Muscle layer of duodenum (tissue), 2 donors: ENCODE data around the gene IRS2.

ENCODE experiments used
- H3K27ac ChIP-seq: one replicate; pipeline ENCODE4 v1.7.0; 2013; ENCODE audit warnings: mild to moderate bottlenecking, low read length
- H3K27me3 ChIP-seq: one replicate; pipeline ENCODE4 v1.7.0; 2013; ENCODE audit warnings: low read depth, mild to moderate bottlenecking, control low read depth, low read length
- H3K36me3 ChIP-seq, 2 donors: one replicate each; pipeline ENCODE4 v1.7.0; 2013; ENCODE audit warnings: low read length in 2 of 2, control low read depth in 1 of 2, mild to moderate bottlenecking in 1 of 2; ENCODE audit not compliant: insufficient read depth in 2 of 2, control insufficient read depth in 1 of 2
- H3K4me1 ChIP-seq, 2 donors: one replicate each; pipeline ENCODE4 v1.7.0; 2013; ENCODE audit warnings: low read length in 2 of 2, mild to moderate bottlenecking in 2 of 2, control low read depth in 1 of 2, moderate library complexity in 1 of 2; ENCODE audit not compliant: insufficient read depth in 2 of 2, control insufficient read depth in 1 of 2
- H3K4me3 ChIP-seq, 2 donors: one replicate each; pipeline ENCODE4 v1.7.0; 2013; ENCODE audit warnings: low read length in 2 of 2, low read depth in 1 of 2, mild to moderate bottlenecking in 1 of 2
- H3K9me3 ChIP-seq, 2 donors: one replicate each; pipeline ENCODE4 v1.7.0; 2013; ENCODE audit warnings: low read length in 2 of 2, control low read depth in 1 of 2, mild to moderate bottlenecking in 1 of 2; ENCODE audit not compliant: control insufficient read depth in 1 of 2
- donor health status: healthy.

Gene IRS2

GRCh38 chr13:109764470-109765291 is 21.7 kb downstream of the IRS2 start:
- Histone ChIP-seq H3K4me3 (no peak overlapping the region), H3K4me1 (peaks cover 0 to 21% of the 10 kb centered on the region in 2 donors), H3K36me3 (no peaks in the 10 kb centered on the region), H3K27ac (no peak overlapping the region), H3K27me3 (no peaks in the 10 kb centered on the region), H3K9me3 (no peaks in the 10 kb centered on the region)

DNA sequence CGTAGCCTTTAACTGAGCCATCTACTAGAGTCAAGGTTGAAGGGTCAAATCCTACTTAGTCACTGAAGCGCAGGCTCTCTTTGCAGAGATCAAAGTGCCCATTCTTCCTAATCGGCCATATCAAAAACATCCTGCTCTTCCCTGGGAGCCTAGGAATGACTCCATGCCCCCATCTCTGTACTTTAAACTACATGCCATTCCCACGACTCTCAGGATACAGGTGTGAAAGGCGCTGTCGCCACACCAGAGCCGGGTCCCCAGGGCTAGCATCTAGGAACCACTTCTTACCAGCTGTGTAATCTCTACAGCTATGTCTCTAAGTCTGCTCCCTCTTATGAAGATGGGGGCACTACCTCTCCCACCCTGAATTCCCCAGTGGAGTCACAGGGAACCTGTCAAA is 22.3 kb downstream of the IRS2 start:
- peaks cover 0 to 21% of the 10 kb centered on the region in 2 donors for H3K4me1 ChIP-seq
- H3K4me3 ChIP-seq, result no peak overlapping the region
- no peaks in the 10 kb centered on the region for H3K36me3 ChIP-seq
- H3K27ac ChIP-seq, result no peak overlapping the region
- H3K27me3 ChIP-seq, result no peaks in the 10 kb centered on the region
- no peaks in the 10 kb centered on the region for H3K9me3 ChIP-seq

- Histone ChIP-seq H3K36me3 (no peaks in the 10 kb centered on the region), H3K27ac (no peak overlapping the region), H3K4me1 (peaks cover 0 to 21% of the 10 kb centered on the region in 2 donors), H3K4me3 (no peak overlapping the region), H3K9me3 (no peaks in the 10 kb centered on the region), H3K27me3 (no peaks in the 10 kb centered on the region)
Measured at GRCh38 chr13:109762791-109763190, 23.6 kb downstream of the IRS2 start.

DNA sequence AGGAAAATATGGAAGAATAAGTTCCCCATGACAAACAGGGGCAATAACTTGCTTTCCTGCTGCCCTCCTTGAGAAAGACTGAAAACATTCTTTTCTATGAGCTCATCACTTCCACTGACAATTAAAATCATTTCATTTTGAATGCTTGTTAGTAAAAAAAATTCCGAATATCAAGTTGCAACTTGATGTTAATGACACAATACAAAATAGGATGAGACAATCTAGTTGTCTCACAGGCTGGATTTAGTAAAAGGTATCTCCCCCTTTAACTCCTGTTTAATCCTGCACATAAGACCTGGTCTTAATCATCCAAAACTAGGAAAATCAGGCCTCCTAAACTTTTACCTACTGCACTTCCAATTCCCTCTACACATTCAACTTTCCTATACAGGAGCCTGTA is 24.7 kb downstream of the IRS2 start:
- no peak overlapping the region for H3K27ac ChIP-seq

DNA sequence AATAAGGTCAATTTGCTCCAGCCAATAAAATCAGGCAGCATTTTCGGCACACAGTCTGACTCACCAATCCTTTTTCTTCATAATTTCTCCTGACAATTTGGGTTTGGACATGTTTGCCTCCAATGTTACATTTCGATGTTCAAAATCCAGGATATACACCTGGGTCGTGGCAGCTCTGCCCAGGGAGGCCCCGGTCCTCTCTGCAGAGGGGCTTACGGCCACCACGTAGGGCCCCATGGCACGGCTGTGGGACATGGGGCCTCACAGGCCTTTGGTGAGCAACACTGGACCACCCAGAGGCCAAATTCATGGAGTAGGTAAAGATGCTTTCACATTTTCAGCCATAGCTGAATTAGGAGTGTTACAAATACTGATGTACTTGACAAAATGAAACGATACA is 25.4 kb downstream of the IRS2 start:
- peaks cover 0 to 17% of the 10 kb centered on the region in 2 donors for H3K4me1 ChIP-seq
- no peak overlapping the region for H3K27ac ChIP-seq
- H3K4me3 ChIP-seq, result no peak overlapping the region
- peaks cover 0 to 3% of the 10 kb centered on the region in 2 donors for H3K36me3 ChIP-seq
- no peaks in the 10 kb centered on the region for H3K27me3 ChIP-seq
- H3K9me3 ChIP-seq, result no peaks in the 10 kb centered on the region

More for the DNA sequence above, 24.7 kb downstream of the IRS2 start:
- Histone ChIP-seq H3K9me3 (no peaks in the 10 kb centered on the region), H3K4me1 (peaks cover 0 to 18% of the 10 kb centered on the region in 2 donors), H3K36me3 (no peaks in the 10 kb centered on the region), H3K4me3 (no peak overlapping the region), H3K27me3 (no peaks in the 10 kb centered on the region)

DNA sequence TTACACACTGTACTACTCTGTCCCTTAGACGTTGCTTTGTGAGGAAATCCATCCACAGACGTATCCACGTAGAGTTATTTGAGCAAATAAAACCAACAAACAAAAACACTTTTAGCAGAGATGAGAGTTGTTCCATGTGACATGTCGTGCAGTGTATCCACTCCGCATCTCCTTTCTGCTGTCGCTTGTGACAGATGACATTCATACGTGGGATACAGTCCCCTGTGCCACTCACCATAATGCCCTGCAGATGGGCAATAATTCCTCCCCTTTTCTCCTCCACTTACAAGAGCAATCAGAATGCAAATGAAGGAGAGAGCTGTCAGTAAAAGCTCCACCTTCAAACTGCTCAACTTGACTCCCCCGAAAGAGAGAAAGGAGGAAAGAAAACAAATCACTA is 26.0 kb downstream of the IRS2 start:
- Histone ChIP-seq H3K27me3 (no peaks in the 10 kb centered on the region), H3K9me3 (no peaks in the 10 kb centered on the region), H3K4me3 (no peak overlapping the region), H3K4me1 (peaks cover 0 to 17% of the 10 kb centered on the region in 2 donors), H3K36me3 (peaks cover 0 to 8% of the 10 kb centered on the region in 2 donors), H3K27ac (no peak overlapping the region)

GRCh38 chr13:109759609-109760008 is 26.8 kb downstream of the IRS2 start:
- H3K27ac ChIP-seq, result no peak overlapping the region
- no peaks in the 10 kb centered on the region for H3K9me3 ChIP-seq
- H3K27me3 ChIP-seq, result no peaks in the 10 kb centered on the region
- peaks cover 0 to 9% of the 10 kb centered on the region in 2 donors for H3K4me1 ChIP-seq
- no peak overlapping the region for H3K4me3 ChIP-seq
- peaks cover 0 to 14% of the 10 kb centered on the region in 2 donors for H3K36me3 ChIP-seq

DNA sequence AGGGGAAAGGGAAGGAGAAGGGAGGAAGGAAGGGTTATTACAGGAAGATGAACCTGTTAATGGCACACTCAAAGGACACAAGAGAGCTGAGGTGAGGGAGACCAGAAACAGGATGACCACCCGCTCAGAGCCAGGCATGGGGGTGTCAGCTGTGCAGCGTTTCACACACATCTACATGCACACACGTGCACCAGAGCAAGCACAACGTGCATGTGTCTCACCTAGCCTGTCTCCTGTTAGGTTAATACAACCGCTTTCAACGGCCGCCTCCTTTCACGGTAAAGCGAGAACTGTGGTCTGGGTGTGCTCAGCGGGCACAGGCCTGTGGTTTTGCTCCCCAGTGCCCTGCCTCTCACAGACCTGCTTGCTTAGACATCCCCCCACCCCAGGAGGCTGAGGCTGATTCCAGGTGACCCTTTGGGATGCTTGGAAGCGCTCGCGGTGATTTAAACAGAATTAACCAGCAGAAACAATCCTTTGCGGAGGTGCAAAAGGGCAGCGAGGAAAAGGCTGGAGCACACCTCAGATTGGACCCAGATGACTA is 27.4 kb downstream of the IRS2 start:
- Histone ChIP-seq H3K27me3 (no peaks in the 10 kb centered on the region), H3K9me3 (no peaks in the 10 kb centered on the region), H3K4me3 (no peak overlapping the region), H3K27ac (no peak overlapping the region), H3K36me3 (peaks cover 0 to 18% of the 10 kb centered on the region in 2 donors), H3K4me1 (peaks cover 0 to 7% of the 10 kb centered on the region in 2 donors)

DNA sequence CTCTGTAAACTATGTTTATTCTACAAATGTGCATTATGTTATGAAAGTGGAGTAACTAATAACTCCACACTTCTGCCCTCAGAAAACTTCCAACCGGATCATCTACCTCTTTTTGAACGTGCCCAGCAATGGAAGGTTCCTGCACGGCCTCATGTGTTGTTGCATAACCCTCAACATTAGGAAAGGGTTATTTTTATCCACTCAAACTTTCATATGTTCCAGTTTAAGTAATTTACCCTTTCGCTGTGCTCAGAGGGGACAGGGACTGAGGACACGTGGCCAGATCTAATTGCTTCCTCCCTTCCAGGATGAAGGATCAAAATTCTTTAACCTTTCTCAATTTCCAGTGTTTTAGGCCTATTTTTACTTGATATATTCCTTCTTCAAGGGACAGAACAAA is 29.6 kb downstream of the IRS2 start:
- Histone ChIP-seq H3K4me1 (peaks cover 0 to 7% of the 10 kb centered on the region in 2 donors), H3K9me3 (no peaks in the 10 kb centered on the region), H3K36me3 (peaks cover 0 to 36% of the 10 kb centered on the region in 2 donors), H3K27me3 (no peaks in the 10 kb centered on the region), H3K4me3 (no peak overlapping the region), H3K27ac (no peak overlapping the region)

DNA sequence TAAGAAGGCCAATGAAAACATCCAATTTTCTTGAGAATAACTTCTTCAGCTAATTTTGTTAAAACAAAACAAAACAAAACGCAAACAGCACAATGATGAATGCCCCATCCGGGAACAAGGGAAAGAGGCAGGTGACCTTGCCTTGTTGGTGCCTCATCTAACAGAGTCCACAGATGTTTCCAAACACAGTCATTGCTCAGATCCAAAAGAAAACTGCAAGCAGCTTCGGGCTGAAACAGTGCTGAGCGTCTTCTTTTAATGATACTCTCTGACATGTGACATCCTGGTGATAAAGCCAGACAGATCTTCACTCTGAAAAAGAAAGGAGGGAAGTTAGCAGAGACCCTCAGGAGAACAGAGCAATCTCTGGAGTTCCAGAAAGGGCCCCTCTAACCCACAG is 30.4 kb downstream of the IRS2 start:
- Histone ChIP-seq H3K36me3 (peaks cover 0 to 36% of the 10 kb centered on the region in 2 donors), H3K27ac (no peak overlapping the region), H3K27me3 (no peaks in the 10 kb centered on the region), H3K9me3 (no peaks in the 10 kb centered on the region), H3K4me1 (peaks cover 0 to 7% of the 10 kb centered on the region in 2 donors), H3K4me3 (no peak overlapping the region)

DNA sequence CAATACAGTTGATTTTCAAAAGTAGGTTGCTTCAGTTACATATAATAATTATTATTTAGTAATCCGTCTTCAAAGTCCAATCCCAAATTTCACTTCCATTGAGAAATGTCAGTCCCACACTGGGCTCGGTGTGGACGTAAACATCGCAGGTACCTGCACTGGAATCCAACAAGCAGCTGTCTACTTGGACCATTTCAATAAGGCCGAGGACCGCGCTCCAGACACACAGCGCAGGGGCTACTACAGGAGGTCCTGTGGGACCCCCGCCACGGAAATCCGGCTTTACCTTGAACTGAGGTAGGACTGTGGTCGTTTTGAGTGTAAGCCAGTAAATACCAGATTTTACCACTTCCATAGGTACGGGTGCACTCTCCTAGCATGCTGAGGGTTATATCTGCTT is 30.8 kb downstream of the IRS2 start:
- H3K4me3 ChIP-seq, result no peak overlapping the region
- no peaks in the 10 kb centered on the region for H3K9me3 ChIP-seq
- peaks cover 0 to 7% of the 10 kb centered on the region in 2 donors for H3K4me1 ChIP-seq
- H3K27ac ChIP-seq, result no peak overlapping the region
- peaks cover 0 to 36% of the 10 kb centered on the region in 2 donors for H3K36me3 ChIP-seq
- H3K27me3 ChIP-seq, result no peaks in the 10 kb centered on the region
